HG03175 (cell line): ENCODE results near the gene MAGI1.

Experiments used
- ATAC-seq: cut with Tn5 transposase; IDR thresholded peaks from one replicate; pipeline ENCODE4 v1.9.1; 2021; ENCODE audit warnings: mild to moderate bottlenecking, moderate library complexity; ENCODE audit not compliant: unreplicated experiment

The MAGI1 gene

GRCh38 chr3:65411367-65411766, 627.4 kb downstream of the MAGI1 start:
- no peak for ATAC-seq

GRCh38 chr3:65409176-65409569, 629.5 kb downstream of the MAGI1 start:
- ATAC-seq, result no peak

- no peak for ATAC-seq
Measured at GRCh38 chr3:65408531-65409175, 630.1 kb downstream of the MAGI1 start.

GRCh38 chr3:65406470-65406869, 632.2 kb downstream of the MAGI1 start:
- no peak for ATAC-seq

GRCh38 chr3:65402597-65402996, 636.1 kb downstream of the MAGI1 start:
- ATAC-seq, result no peak

- no peak for ATAC-seq
Measured at GRCh38 chr3:65401359-65402305, 637.1 kb downstream of the MAGI1 start.

GRCh38 chr3:65400899-65401298, 637.8 kb downstream of the MAGI1 start:
- ATAC-seq, result no peak

- ATAC-seq, result no peak
Measured at GRCh38 chr3:65398953-65399352, 639.8 kb downstream of the MAGI1 start.

- ATAC-seq, result no peak
Measured at GRCh38 chr3:65396078-65396477, 642.6 kb downstream of the MAGI1 start.

GRCh38 chr3:65391068-65391467, 647.6 kb downstream of the MAGI1 start:
- no peak for ATAC-seq

- ATAC-seq, result no peak
Measured at GRCh38 chr3:65385805-65386204, 652.9 kb downstream of the MAGI1 start.

GRCh38 chr3:65381496-65382010, 657.2 kb downstream of the MAGI1 start:
- ATAC-seq, result no peak

GRCh38 chr3:65379223-65379622, 659.5 kb downstream of the MAGI1 start:
- no peak for ATAC-seq

GRCh38 chr3:65377637-65378036, 661.1 kb downstream of the MAGI1 start:
- ATAC-seq, result no peak

- ATAC-seq, result no peak
Measured at GRCh38 chr3:65376426-65376825, 662.3 kb downstream of the MAGI1 start.

GRCh38 chr3:65371053-65371452, 667.7 kb downstream of the MAGI1 start:
- ATAC-seq, result no peak

GRCh38 chr3:65368866-65369265, 669.9 kb downstream of the MAGI1 start:
- no peak for ATAC-seq

- no peak for ATAC-seq
Measured at GRCh38 chr3:65362688-65363087, 676.0 kb downstream of the MAGI1 start.

GRCh38 chr3:65361448-65361847, 677.3 kb downstream of the MAGI1 start:
- no peak for ATAC-seq

- no peak for ATAC-seq
Measured at GRCh38 chr3:65356331-65357248, 682.1 kb downstream of the MAGI1 start.

GRCh38 chr3:65354880-65355279, 683.8 kb downstream of the MAGI1 start:
- ATAC-seq, result no peak
